HepG2 (cell line): Measurements from ENCODE around the gene UGT1A3. TPM values are rescaled to one million over a fixed set of nuclear protein-coding genes. Genes with fewer than 3 reads are reported as not detected.

ENCODE experiments used
- ATAC-seq: fragments of 200-7000 bp; cut with Tn5 transposase; 3 replicates; pipeline ENCODE4 v1.9.1; 2020; ENCODE audit warnings: mild to moderate bottlenecking, moderate library complexity
- BruUV-seq: library from RNA; stranded (reverse); fragments of 400-500 nt; replicated peaks from 2 replicates; lab custom pipeline; 2021; lab: Mats Ljungman, UMichigan
- CTCF ChIA-PET: fragments of 300-600 bp; formaldehyde crosslinking; extraction: SDS; loops from one replicate; lab custom pipeline; 2021; ENCODE audit warnings: low total read pairs, inconsistent platforms, low intra/inter-chr PET ratio; lab: Yijun Ruan, JAX
- POLR2A ChIA-PET: fragments of 350-600 bp; sonication (Branson Sonifier 250); formaldehyde crosslinking; loops from one replicate; lab custom pipeline; 2020; ENCODE audit warnings: antibody characterized with exemption, inconsistent platforms; lab: Yijun Ruan, JAX
- DNase-seq: peaks from one replicate; pipeline ENCODE4 v3.0.0-alpha.2; 2015; ENCODE audit warnings: low spot score
- FAIRE-seq: peaks from 3 replicates; lab custom pipeline; 2011; peaks lifted over from hg19 to GRCh38; lab: Jason Lieb, UNC
- H2AFZ ChIP-seq: one replicate; pipeline ENCODE4 v1.6.1; 2011; ENCODE audit warnings: low read length, inconsistent platforms
- H3K27ac ChIP-seq: fragments of 300-600 bp; 3 replicates; pipeline ENCODE4 v1.8.0; 2011; ENCODE audit warnings: mixed run types, mild to moderate bottlenecking, mixed read lengths, low read length, inconsistent platforms; ENCODE audit not compliant: insufficient read depth; ENCODE audit errors: extremely low read length
- H3K27me3 ChIP-seq, 2 experiments: fragments of 200-600 bp in 1 of 2; 2 replicates in 1 of 2; 3 replicates in 1 of 2; pipeline versions ENCODE4 v1.6.0 to v1.8.0; 2011; ENCODE audit warnings: low read length in 2 of 2, mild to moderate bottlenecking in 2 of 2, moderate library complexity in 2 of 2, inconsistent platforms in 1 of 2; ENCODE audit not compliant: insufficient read depth in 2 of 2, control insufficient read depth in 1 of 2
- H3K36me3 ChIP-seq, 2 experiments: fragments of 200-600 bp in 1 of 2; replicated peaks in 1 of 2; 2 replicates in 1 of 2; 3 replicates in 1 of 2; pipeline versions ENCODE4 v1.5.1 to v1.8.0; 2011; ENCODE audit warnings: low read length in 2 of 2, inconsistent platforms in 1 of 2; ENCODE audit not compliant: insufficient read depth in 2 of 2, control insufficient read depth in 1 of 2
- H3K4me1 ChIP-seq: 2 replicates; pipeline ENCODE4 v1.5.1; 2012; ENCODE audit warnings: low read length, inconsistent platforms; ENCODE audit not compliant: insufficient read depth
- H3K4me2 ChIP-seq: 2 replicates; pipeline ENCODE4 v1.6.0; 2011; ENCODE audit warnings: low read depth, low read length, inconsistent platforms
- H3K4me3 ChIP-seq, 3 experiments: fragments of 200-600 bp in 1 of 3; sonication (generic), shearing (Covaris generic) in 1 of 3; replicated peaks in 1 of 3; 2 replicates each; pipeline ENCODE4 v1.5.1; 2011 to 2016; ENCODE audit warnings: low read length in 3 of 3, inconsistent platforms in 2 of 3, low read depth in 2 of 3, mild to moderate bottlenecking in 2 of 3, control low read depth in 1 of 3, mixed read lengths in 1 of 3; ENCODE audit not compliant: insufficient read depth in 1 of 3
- H3K79me2 ChIP-seq: one replicate; pipeline ENCODE4 v1.6.1; 2011; ENCODE audit warnings: low read length, inconsistent platforms; ENCODE audit not compliant: insufficient read depth
- H3K9ac ChIP-seq: 2 replicates; pipeline ENCODE4 v1.6.0; 2011; ENCODE audit warnings: mild to moderate bottlenecking, low read depth, low read length, inconsistent platforms; ENCODE audit not compliant: insufficient read depth
- H3K9me3 ChIP-seq: 2 replicates; pipeline ENCODE4 v1.5.1; 2012; ENCODE audit warnings: mild to moderate bottlenecking, low read length
- H4K20me1 ChIP-seq: 2 replicates; pipeline ENCODE4 v1.6.0; 2011; ENCODE audit warnings: inconsistent platforms, mild to moderate bottlenecking, low read length, moderate library complexity; ENCODE audit not compliant: insufficient read depth
- ATF1 ChIP-seq: IDR thresholded peaks from 2 replicates; pipeline ENCODE4 v1.6.1; 2016; ENCODE audit warnings: mild to moderate bottlenecking, control low read depth
- FOSL1 ChIP-seq: sonication (generic); formaldehyde crosslinking; IDR thresholded peaks from 2 replicates; pipeline ENCODE4 v1.9.0; 2021; ENCODE audit warnings: missing genetic modification reagents, borderline replicate concordance
- MED13 ChIP-seq: sonication (generic); formaldehyde crosslinking; IDR thresholded peaks from 2 replicates; pipeline ENCODE4 v1.5.0; 2020; ENCODE audit warnings: missing genetic modification reagents
- MXD4 ChIP-seq: IDR thresholded peaks from 2 replicates; pipeline ENCODE4 v1.6.1; 2016; ENCODE audit warnings: mild to moderate bottlenecking, missing biosample characterization, missing genetic modification reagents
- SP140L ChIP-seq: sonication (generic); formaldehyde crosslinking; IDR thresholded peaks from 2 replicates; pipeline ENCODE4 v1.4.0; 2020; ENCODE audit warnings: missing genetic modification reagents, borderline replicate concordance
- ZNF142 ChIP-seq: sonication (generic); formaldehyde crosslinking; IDR thresholded peaks from 2 replicates; pipeline ENCODE4 v1.4.0; 2020; ENCODE audit warnings: missing genetic modification reagents
- ZNF17 ChIP-seq: sonication (generic); formaldehyde crosslinking; IDR thresholded peaks from 2 replicates; pipeline ENCODE4 v1.5.0; 2020; ENCODE audit warnings: mild to moderate bottlenecking, missing genetic modification reagents
- ZNF713 ChIP-seq: sonication (generic); formaldehyde crosslinking; IDR thresholded peaks from 2 replicates; pipeline ENCODE4 v1.4.0; 2020; ENCODE audit warnings: mild to moderate bottlenecking, missing genetic modification reagents
- ZSCAN31 ChIP-seq: sonication (generic); formaldehyde crosslinking; IDR thresholded peaks from 2 replicates; pipeline ENCODE4 v1.5.0; 2020; ENCODE audit warnings: low read depth, mild to moderate bottlenecking, missing genetic modification reagents
- WGBS: methylation state at CpG from one replicate; pipeline ENCODE4 v1.1.6; 2017; ENCODE audit warnings: low lambda C conversion rate; 5-methylcytosine and 5-hydroxymethylcytosine counted together
- in situ Hi-C: cut with HindIII; loops from 2 replicates; pipeline ENCODE4 v1.10.0; 2017; ENCODE audit warnings: low pct_unique_long_range_greater_than_20kb; ENCODE audit not compliant: extremely low pct_ligation_motif_present
- intact Hi-C: fragments of 100-400 bp; cut with micrococcal nuclease; formaldehyde crosslinking; loops from one replicate; pipeline ENCODE4 v1.10.0; 2022; ENCODE audit not compliant: unreplicated experiment
- polyA plus RNA-seq, 8 experiments: library from polyadenylated mRNA; depleted of rRNA in 3 of 8; stranded (reverse) in 7 of 8; unstranded in 1 of 8; fragments of >200 nt; fragmentation: Illumina TruSeq in 4 of 8; extraction: Trizol in 4 of 8; gene quantifications; 2 replicates each; pipeline versions ENCODE4 v1.2.1 to v1.2.3, GENCODE V29; 2011 to 2016; ENCODE audit warnings: low read depth in 4 of 8, missing spikeins in 1 of 8, mixed read lengths in 1 of 8; ENCODE audit not compliant: insufficient read depth in 1 of 8
- total RNA-seq, 5 experiments: library from RNA; depleted of rRNA; stranded (reverse); fragments of >200 nt; fragmentation: Illumina TruSeq; extraction: Trizol; gene quantifications; 2 replicates each; pipeline ENCODE4 v1.2.3, GENCODE V29; 2016; ENCODE audit warnings: low read depth in 1 of 5

Gene UGT1A3
- total and polyA plus RNA-seq, 2 of the 13 experiments (the other 11 are each of a cell fraction or from before 2014, with no cell fraction given), result not detected

DNA sequence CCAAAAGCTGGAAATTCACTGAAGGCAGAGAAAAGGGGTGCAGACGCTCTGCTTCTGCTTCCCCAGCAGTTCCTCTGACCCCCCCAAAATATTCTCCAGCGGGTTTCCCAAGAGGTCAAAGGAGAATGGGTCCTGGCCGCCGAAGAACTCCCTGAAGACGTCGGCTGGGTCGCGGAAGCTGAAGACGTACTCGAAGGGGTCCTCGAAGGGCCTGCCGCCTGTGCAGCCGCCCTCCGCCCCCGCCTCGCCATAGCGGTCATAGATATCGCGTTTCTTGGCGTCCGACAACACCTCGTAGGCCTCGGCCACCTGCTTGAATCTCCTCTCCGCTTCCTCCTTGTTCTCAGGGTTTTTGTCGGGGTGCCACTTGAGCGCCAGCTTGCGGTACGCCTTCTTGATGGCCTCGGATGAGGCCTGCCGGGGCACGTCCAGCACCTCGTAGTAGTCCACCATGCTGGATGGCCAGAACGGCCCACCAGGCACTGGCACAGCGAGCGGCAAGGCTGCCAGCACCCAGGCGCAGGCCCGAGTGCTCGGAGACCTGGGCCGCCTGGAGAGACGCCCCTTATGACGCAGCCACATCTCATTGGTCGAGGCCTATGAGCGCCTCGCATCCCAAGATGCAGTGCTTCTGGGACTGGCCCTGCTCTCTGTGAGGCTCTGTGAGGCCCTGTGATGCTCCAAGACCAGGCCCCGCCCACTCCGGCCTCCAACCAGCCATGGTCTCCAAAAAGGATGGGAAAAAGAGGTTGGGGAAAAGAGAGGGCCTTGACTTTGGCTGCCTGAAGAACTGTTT lies 14.8 kb downstream of the UGT1A3 start:
- FAIRE-seq, result no peak

More for the DNA sequence above, 14.8 kb downstream of the UGT1A3 start:
- BruUV-seq, result no TSS peak
- CTCF ChIA-PET, result no interaction called here
- TF ChIP-seq ZNF142 (CRISPR knock-in tag) (no peak), FOSL1 (CRISPR knock-in tag) (no peak), MXD4 (CRISPR knock-in tag) (no peak), ZNF713 (no peak), ZSCAN31 (CRISPR knock-in tag) (no peak), SP140L (CRISPR knock-in tag) (no peak), MED13 (CRISPR knock-in tag) (no peak), ATF1 (CRISPR knock-in tag) (no peak), ZNF17 (CRISPR knock-in tag) (no peak)
- H3K9me3 ChIP-seq, result no peaks in the 10 kb centered on the region
- no peaks in the 10 kb centered on the region for H3K79me2 ChIP-seq
- no peak overlapping the region for H2AFZ ChIP-seq
- peaks cover 40% of the 10 kb centered on the region for H3K4me1 ChIP-seq
- H3K27me3 ChIP-seq, result peaks cover 1 to 55% of the 10 kb centered on the region in 2 experiments; a peak in 4 of 5 replicates
- ATAC-seq (no peak), DNase-seq (no peak)
- H3K27ac ChIP-seq, result no peak overlapping the region
- no peaks in the 10 kb centered on the region for H4K20me1 ChIP-seq
- in situ Hi-C loops (no loop called here), intact Hi-C loops (no loop called here)
- 94% methylated on average over 45 of the region's 46 CpGs for WGBS
- H3K9ac ChIP-seq, result no peak overlapping the region
- no peak overlapping the region for H3K4me3 ChIP-seq
- POLR2A ChIA-PET, result no interaction called here
- H3K4me2 ChIP-seq, result no peak overlapping the region
- no peaks in the 10 kb centered on the region for H3K36me3 ChIP-seq
